AG08395 (cell line): ENCODE results near the gene ARX.

Experiments
- DNase-seq: peaks from one replicate; pipeline ENCODE4 v3.0.0; 2012; ENCODE audit warnings: mixed read lengths, low spot score

The ARX gene

DNA sequence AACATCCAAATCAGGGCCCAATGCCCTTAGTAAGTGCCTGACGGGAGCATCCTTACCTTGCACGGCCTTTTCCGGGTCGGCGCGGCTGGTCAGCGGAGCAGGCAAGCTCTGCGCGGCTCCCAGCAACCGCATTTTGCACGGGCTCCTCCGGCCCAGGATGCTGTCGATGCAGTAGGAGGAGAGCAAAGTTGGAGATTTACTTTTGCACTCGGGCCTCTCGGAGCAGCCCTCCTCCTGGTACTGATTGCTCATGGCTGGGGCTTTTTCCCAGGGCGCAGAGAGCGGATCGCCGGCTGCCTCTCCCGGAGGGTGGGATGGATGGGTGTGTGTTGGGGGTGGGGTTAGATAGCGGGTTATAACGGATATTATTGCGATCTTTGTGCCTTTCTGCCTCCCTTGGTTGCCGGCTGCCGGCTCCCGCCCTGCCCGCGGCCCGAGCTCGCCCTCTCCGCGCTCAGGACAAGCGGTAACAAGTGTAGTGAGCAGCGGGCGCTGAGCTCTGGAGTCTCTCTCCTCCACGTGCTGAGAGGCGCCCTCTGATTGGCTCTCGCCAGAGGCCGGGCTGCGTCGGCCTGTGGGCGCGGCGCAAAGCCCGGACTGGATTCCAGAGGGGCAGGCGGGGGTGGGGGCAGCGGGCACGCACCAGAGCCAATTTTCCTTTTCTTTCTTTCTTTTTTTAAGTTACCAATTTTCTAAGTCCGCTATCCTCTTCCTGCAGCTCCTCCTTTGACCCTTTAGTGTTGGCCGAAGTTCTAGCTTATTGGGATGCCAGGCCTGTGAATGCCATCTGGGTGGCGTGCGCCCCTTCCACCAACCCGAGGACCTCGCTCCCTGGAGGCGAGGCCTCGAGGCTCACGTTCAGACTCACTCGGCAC lies at the start of gene ARX:
ARX (minus strand) TSS at position 480 of the 875 bp plus-strand sequence; CDS start at position 252, 228 bp downstream.
- peak; percentile 52 for DNase-seq

DNA sequence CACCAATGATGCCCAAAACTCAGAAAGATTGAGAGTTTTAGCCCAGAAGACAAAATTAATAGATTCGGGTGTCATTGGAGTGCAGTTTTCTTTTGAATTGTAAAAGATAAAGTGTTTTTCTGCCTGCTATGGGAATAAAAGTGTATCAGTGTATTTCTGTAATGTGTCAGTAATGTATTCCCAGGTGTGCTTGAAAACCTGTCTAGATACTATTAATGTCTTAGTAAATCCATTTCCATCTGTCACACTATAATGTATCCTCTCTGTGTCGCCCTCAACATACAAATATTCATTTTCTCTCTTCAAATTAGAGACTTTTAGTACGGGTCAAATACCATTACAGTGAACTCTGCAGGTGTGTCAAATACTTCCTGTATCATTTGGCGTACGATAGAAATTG lies 43.5 kb upstream of the ARX start:
- no peak for DNase-seq

- no peak for DNase-seq
Observed at GRCh38 chrX:25052798-25053534, 37.2 kb upstream of the ARX start.

- DNase-seq = no peak
Observed at GRCh38 chrX:25049971-25050370, 34.2 kb upstream of the ARX start.

- no peak for DNase-seq
Observed at GRCh38 chrX:25049357-25049756, 33.6 kb upstream of the ARX start.

GRCh38 chrX:25048178-25048577 lies 32.4 kb upstream of the ARX start:
- DNase-seq = no peak

DNA sequence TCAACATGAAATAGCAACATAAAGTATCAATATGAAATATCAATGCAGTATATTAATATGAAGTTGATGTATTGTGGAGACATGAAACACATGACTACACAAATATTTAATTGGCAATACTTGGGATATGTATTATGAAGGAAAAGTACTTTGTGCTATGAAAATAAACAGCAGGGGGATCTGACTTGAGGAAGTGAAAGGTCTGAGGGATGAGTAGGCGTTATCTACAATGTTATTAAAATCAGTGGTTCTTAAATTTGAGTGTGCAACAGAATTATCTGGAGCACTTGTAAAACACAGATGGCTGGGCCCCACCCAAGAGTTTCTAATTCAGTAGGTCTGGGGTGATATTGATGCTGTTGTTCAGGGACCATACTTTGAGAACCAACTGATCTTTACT lies 27.4 kb upstream of the ARX start:
- DNase-seq = no peak

GRCh38 chrX:25039036-25039435 lies 23.3 kb upstream of the ARX start:
- no peak for DNase-seq

GRCh38 chrX:25034889-25035288 lies 19.1 kb upstream of the ARX start:
- DNase-seq = no peak

- no peak for DNase-seq
Observed at GRCh38 chrX:25029288-25029825, 13.6 kb upstream of the ARX start.

GRCh38 chrX:25028726-25029125 lies 13.0 kb upstream of the ARX start:
- peak; percentile 25 for DNase-seq

GRCh38 chrX:25026576-25026975 lies 10.8 kb upstream of the ARX start:
- no peak for DNase-seq

DNA sequence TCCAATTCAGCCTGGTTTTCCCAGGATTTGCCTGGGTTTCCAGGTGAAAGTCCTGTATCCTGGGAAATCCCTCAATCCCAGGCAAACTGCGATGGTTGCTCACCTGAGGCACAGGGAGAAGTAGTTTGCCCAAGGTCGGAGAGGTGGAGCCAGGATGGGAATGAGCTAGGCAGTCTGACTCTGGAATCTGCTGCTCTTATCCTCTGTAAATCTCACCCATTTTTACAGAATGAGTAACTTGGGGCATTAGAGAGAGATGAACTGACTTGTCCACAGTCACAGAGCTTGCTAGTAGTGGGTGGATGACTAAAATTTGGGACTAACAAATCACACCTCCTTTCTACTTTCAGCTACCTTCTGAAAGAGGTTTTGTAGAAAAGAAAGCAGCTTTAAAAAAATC lies 9.8 kb upstream of the ARX start:
- no peak for DNase-seq

DNA sequence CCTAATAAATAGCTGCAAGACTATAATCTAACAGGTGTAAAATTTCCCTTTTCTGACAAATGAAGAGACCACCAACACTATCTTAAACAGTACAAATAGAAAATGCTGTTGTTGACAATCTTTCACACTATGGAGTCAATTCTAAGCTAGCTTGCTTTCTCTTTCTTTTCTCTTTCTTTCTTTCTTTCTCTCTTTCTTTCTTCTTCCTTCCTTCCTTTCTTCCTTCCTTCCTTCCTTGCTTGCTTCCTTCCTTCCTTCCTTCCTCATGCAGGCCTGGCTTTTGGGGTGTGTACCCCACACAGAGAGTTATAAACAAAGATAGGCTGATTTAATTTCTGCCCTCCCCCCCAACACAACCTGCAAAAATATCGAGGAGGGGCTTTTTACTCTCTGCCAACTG lies 8.1 kb upstream of the ARX start:
- DNase-seq = no peak

DNA sequence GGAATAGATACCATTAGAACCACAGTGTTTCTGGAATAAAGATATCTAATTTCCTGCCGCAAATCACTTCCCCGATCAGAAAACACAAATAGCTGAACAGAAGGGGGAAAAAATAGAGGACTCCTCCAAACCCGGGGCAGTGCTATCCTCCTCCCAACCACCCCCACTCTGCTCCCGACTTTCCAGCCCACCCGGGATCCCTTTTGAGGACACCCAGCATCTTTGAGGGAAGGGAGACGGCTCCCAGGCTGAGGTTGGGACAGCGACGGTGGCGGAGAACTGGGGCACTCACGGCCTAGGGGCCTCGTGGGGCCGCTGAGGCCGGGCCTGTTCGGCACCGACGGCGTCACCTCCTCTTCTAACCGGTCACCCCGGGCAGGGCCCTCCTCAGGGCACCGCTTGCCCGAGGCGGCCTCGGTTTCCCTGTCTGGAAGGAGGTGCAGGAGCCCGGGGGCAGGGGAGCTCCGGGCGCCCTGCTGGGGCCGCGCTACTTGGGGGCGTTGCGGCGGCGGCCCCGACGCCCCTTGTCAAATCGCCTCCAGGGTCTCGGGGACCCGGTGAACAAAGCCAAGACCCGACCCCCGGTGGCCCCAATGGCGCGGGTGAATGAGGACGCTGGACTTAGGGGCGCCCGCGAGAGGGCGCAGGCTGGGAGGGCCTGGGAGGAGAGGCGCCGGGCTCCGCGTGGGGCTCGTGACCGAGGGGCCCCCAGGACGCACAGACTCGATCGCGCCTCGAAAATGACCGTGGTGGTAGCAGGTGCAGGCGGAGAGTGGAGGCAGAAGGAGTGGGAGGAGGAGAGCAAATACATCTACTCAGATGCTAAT lies 6.9 kb upstream of the ARX start:
- DNase-seq = no peak

- DNase-seq = no peak
Observed at GRCh38 chrX:25020905-25021449, 5.2 kb upstream of the ARX start.

DNA sequence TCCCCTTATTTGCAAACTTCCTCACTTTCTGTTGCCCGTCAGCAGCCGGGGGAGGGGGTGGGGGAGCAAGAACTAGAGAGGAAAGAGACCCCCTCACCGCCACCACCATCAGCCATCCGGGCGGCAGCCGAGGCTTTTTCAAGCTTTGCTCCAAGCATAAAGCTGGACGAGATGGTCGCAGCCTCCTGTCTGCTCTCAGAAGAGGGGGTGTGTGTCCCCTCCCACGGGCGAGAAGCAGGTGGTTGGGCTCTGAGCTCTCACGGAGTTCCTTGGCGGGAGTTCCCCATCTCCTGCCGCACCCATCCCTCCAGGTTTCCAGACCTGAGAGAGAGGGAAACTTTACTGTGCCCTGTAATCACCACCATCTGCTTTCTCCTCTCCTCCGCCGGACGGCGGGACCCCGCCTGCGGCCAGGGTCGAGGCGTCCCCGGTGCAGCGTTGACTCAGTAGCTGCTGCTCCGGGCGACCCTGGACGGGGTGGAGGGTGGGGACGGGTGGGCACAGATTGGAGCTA lies 4.7 kb upstream of the ARX start:
- no peak for DNase-seq

DNA sequence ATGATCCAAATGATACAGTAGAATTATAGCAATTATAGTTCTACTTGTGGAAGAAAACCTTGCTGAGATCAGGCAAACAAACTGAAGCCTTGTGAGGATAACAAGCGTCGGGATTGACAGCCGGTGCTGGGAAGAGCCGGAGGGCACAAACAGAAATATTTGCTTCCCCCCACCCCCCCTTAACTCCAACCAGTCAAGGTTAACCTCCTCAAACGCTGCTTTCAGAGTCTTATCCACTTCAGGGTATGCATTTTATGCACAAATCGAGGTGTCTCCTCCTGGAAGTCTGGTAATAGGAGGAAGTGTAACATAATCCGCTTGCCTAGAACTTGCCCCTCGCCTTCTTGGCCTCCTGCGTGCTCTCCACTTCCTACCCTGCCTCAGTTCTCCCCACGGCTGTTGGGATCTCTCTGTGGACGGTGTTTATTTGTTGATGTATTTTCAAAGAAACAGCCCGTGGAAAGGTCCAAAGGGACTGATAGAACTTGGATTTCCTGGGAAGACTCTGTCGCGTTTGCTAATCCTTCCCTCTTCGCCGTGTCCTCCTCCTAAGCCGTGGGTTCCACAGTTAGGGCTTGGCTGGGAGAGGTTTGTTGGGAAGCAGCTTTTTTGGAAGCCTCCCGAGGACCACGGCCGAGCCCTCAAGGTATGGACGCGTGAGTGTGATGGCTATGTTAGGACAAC lies 4.1 kb upstream of the ARX start:
- DNase-seq = no peak

DNA sequence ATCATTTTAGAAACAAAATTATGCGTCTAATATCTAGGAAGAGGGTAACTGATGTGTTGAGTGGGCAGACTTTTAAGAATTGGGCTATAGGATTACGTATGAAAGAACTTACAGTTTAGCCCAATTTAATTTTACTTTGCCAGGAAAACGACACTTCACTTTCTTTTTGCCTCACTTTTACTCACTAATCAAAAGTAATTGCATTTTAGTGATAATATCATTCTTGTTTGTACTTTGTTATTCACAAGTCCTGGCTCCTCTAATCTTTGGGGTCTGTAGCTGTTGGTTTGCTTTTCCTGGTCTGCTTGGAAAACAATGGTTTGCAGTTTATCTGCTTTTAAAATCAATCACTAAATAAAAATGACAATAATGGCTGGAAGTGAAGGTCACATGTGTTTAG lies 2.9 kb upstream of the ARX start:
- no peak for DNase-seq

GRCh38 chrX:25017667-25018247 lies 2.0 kb upstream of the ARX start:
- no peak for DNase-seq
